Islet precursor cell (in vitro differentiated cells): ENCODE data around the gene HHIP.
A peak's percentile ranks its signal among the peaks of the same experiment; 100 is the strongest.

Experiments
- DNase-seq: peaks from one replicate; pipeline ENCODE4 v3.0.0-alpha.2; 2018

HHIP gene

GRCh38 chr4:144709793-144710525 lies 64.0 kb downstream of the HHIP start:
- DNase-seq, result no peak

DNA sequence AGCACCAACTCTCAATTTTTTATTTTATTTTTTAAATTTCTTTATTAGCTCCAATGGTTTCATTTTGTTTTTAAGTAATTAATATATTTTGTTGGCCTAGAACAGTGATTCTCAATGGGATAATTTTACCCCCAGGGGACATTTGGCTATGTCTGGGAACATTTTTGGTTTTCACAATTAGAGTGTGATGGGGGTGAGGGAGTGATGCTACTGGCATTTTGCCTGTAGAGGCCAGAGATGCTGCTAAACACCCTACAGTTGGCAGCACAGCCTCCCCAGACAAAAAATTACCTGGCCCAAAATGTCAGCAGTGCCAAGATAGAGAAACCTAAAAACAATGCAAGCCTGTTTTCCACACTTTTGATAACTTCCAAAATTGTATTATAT lies 64.6 kb downstream of the HHIP start:
- DNase-seq, result no peak

DNA sequence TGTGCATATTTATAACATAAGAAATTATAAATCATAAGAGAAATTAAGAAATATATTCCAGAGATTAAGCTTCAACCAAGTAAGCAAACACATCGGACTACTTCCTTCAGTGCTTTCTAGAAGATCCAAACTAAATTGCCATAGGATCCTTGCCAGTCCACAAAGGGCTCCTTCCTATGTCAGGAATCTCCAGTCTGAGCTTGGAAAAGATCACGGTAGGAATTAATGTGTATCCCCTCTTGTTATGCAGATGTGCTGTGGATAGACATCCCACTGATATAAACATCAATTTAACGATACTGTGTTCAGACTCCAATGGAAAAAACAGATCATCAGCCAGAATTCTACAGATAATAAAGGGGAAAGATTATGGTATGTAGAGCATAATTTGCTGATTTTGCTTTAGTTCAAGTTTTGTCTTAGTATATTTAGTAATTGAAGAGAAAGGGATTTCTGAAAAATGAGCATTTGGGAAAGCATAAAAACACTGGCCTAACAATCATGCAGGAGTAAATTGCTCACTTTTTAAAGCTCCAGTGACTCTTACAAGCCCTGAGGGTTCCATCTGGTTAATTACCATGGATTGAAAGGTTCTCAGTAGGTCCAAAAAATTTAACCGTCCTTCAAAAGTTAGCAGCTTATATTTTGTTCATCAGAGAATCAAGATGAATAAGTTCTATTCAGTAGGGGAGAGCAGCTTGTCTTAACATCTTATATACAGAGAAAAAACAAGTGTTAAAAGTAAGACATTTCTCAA lies 65.9 kb downstream of the HHIP start:
- DNase-seq, result no peak

GRCh38 chr4:144712775-144713174 lies 66.8 kb downstream of the HHIP start:
- DNase-seq, result no peak

- no peak for DNase-seq
Measured at GRCh38 chr4:144714166-144714565, 68.2 kb downstream of the HHIP start.

DNA sequence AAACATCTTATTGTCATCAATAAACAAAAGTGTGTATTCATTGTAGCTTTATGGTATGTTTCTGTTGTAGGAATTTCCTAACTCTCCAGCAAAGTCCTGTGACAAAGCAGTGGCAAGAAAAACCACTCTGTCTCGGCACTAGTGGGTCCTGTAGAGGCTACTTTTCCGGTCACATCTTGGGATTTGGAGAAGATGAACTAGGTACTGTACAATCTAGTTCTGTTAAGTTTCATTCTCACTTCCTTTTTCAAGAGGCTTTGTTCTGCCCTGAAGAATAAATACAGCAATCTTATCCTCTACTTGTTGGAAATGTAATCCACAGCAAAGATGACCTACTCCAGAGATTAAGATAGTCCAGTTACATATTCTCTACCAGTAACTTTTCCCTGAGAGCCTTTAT lies 69.3 kb downstream of the HHIP start:
- DNase-seq, result no peak

- no peak for DNase-seq
Measured at GRCh38 chr4:144716778-144717177, 70.8 kb downstream of the HHIP start.

DNA sequence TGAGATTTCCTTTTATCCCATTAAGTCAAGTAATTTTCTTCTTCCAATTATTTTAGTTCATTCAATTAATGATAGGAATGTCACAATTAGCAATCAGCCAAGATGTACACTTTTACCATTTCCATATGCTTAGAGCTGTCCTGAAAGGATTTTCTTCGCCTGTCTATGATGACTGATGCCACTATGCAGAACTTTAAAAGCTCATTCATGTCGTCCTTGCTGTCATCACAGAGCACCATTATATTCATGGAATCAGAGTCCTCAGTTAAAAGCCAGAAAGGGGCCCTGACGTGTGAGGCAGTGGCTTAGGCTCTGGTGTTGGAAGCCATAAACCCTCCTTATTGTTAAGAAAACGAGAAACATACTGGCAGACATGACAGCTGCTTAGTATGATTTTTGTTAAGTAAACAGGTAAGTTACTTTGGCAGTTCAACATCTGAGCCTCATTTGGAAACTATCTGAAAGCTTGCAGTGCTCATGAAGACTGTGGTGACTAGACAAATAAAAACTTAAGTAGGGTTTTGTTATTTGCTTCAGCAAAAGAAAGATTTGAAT lies 73.1 kb downstream of the HHIP start:
- no peak for DNase-seq

- DNase-seq, result no peak
Measured at GRCh38 chr4:144720491-144720890, 74.5 kb downstream of the HHIP start.

DNA sequence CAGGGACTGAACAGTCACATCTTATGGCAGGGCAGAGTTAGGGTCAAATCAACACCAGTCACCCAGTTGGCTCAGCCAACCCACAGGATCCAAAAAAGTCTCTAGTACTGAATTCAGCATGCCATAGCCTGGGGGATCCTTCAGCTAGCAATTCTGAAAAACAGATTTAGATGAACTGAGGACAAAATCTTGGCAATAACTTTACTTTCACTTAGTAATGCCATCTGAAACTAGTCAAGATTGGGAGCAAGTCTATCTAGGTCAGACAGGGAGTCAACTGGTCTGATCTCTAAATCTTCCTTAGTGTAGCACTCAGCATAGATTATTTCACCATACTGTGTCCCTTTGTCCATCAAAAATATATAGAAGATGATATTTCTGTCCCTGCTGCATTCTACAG lies 76.0 kb downstream of the HHIP start:
- no peak for DNase-seq

DNA sequence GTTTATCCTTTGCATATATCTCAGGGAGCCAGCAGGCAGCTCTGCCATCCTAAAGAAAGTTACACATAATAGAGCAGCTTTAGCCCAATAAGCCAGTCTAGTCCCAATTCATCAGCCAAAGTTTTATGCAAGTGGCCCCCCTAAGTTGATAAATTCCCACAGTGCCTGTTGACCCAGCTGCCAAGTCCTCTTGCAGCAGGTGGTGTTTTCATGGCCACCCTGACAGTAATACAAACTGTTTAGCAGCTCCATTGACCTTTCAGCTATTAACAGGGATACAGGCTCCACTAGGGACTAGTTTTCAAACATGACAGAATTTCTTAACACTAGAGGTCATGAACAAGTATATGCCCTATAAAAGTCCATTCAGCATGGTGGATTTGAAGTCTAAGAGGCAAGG lies 77.5 kb downstream of the HHIP start:
- no peak for DNase-seq

GRCh38 chr4:144729175-144729574 lies 83.2 kb downstream of the HHIP start:
- no peak for DNase-seq

- no peak for DNase-seq
Measured at GRCh38 chr4:144732584-144733428, 86.8 kb downstream of the HHIP start.

DNA sequence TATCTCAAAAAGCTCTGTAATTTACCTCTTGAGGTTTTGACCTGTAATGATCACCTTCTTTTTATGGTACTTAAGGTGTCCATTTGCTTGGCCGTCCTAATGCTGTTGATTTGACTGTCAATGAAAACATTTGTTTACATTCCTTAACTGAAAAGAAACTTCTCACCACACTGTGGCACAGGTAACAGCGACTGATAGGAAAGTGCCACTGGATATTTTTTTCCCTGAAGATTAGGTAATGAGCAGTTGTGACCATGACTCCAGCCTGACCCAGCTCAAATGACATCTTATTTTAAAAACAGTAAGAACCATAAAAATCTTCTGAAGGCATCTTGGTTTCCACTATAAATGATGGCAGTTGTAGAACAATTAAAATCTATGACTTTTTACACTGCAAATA lies 87.6 kb downstream of the HHIP start:
- no peak for DNase-seq

DNA sequence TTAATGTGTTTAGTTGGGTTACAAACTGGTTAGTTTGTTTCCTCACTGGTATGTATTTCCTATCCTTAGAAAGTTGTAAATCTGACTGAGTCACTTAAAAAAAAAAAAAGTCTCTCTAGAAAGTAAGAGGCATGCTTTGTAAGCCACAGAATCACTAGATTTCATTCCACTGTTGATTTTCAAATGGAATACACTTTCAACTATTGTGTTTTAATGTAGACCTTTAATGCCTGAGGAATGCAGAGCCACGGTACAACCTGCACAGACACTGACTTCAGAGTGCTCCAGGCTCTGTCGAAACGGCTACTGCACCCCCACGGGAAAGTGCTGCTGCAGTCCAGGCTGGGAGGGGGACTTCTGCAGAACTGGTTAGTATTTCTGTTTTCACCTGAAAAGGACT lies 88.6 kb downstream of the HHIP start:
- DNase-seq, result peak; percentile 95

DNA sequence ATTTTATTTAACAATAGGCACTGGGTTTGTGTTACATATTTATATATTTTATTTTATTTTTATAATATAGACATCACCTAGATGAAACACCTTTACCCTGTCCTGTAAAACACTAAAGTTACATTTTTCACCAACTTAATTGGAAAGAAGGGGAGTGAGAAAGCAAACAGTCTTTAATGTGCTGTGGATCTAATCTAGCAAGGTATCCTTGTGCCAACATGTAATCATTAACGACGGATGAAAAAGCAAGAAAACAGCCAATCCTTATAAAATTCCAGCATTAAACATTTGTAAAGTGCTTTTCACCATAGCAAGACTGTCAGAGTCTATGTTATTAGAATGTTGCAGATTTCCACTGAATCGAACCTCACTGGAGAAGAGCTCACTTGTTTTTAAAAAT lies 92.7 kb downstream of the HHIP start:
- DNase-seq, result no peak

- no peak for DNase-seq
Measured at GRCh38 chr4:144739511-144740033, 93.6 kb downstream of the HHIP start.

- no peak for DNase-seq
Measured at GRCh38 chr4:144740316-144740715, 94.4 kb downstream of the HHIP start.

GRCh38 chr4:144748814-144749555 lies 103.0 kb downstream of the HHIP start:
- no peak for DNase-seq

- DNase-seq, result no peak
Measured at GRCh38 chr4:144750348-144750747, 104.4 kb downstream of the HHIP start.

GRCh38 chr4:144754562-144755410 lies 108.8 kb downstream of the HHIP start:
- DNase-seq, result peak; percentile 62
